WI38 (cell line): ENCODE results near the gene RERG.

Experiments used
- H3K4me3 ChIP-seq: 2 replicates; pipeline ENCODE4 v1.5.1; 2011; ENCODE audit warnings: low read depth, mild to moderate bottlenecking, control low read depth, low read length
- CTCF ChIP-seq: IDR thresholded peaks from 2 replicates; pipeline ENCODE4 v1.5.1; 2012; ENCODE audit warnings: low read depth, mild to moderate bottlenecking, control low read depth, low read length

RERG gene

DNA sequence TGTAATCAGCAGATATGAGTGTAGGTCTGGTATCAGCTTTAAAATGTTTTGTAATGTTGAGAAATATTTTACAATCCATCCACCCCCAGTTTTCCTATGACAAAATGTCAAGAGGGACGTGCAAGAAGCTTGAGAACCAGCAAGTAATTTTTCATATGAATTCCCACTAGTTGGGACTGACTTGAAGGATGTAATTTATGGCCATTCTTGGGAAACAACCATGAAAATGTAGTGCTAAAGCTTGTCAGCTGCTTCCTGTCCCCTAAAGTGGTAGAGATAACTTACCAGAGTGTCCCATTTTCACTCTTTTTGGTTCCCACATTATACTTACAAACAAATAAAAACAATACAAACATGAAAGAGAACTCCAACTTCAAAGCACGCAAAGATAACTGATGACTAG is 63.9 kb downstream of the RERG start:
- no peak for TF ChIP-seq CTCF
- H3K4me3 ChIP-seq: no peak overlapping the region

DNA sequence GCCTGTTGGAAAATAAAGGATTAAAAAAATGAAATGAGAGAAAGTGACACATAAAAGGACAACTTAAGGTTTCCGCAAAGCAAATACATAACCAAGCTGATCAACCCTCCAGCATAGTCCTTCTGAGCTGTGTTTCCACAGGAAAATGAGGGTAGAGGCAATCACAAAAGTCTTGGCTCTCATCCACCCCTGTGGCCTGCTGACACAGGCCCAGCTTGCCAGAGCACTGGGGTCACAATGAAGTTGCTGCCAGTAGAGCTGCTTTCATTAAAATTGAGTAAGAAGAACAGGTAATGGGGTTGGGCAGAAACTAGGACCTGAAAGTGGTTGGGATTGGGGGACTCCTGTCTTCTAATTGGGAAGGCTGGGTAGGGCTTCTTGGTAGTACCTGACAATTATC is 65.9 kb downstream of the RERG start:
- no peak for TF ChIP-seq CTCF
- H3K4me3 ChIP-seq: no peak overlapping the region

GRCh38 chr12:15154103-15154502 is 67.1 kb downstream of the RERG start:
- no peak for TF ChIP-seq CTCF
- no peak overlapping the region for H3K4me3 ChIP-seq

DNA sequence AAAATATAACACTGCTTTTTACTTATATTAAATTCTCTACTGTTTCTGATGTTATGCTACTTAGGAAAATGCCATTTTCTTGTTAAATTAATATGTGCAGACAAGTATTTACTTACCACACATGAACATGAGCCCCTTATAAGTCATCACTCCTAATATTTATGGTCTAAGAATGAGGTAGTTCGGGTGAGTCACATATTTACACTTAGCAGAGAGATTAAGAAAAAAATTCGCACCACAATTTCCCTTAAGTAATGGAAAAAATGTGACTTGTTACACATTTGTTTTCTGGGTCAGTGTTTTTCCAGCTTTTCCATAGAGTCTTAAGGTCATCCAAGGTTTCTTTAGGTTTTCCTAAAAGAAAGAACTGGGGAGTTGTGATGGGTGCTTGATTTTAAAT is 68.3 kb downstream of the RERG start:
- no peak overlapping the region for H3K4me3 ChIP-seq
- TF ChIP-seq CTCF: no peak

- no peak for TF ChIP-seq CTCF
- H3K4me3 ChIP-seq: no peak overlapping the region
These were observed 68.8 kb downstream of the RERG start for GRCh38 chr12:15152456-15152855.

GRCh38 chr12:15151161-15152091 is 69.8 kb downstream of the RERG start:
- TF ChIP-seq CTCF: no peak
- no peak overlapping the region for H3K4me3 ChIP-seq

DNA sequence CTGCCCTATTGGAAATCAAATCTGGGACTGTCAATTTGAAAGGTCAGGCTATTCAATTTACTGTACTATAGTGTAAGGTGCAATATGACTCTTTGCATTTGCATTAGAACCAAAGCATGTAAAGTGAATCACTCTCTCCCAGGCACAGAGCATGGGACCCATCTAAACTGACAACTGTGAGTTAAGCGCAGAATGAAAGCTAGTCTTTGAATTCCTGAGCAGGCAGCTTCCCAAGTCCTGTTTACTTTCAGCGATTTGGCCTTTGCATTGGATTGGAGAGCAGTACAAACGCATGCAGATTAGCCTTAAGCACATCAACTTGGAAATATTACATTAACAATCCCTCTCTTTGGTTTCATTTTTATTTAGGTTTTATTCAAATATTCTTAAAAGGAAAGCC is 74.6 kb downstream of the RERG start:
- TF ChIP-seq CTCF: no peak
- H3K4me3 ChIP-seq: no peak overlapping the region
